ENCODE measurements around the gene THBS1. TPM values are rescaled to one million over a fixed set of nuclear protein-coding genes. Genes with fewer than 3 reads are reported as not detected.

The THBS1 gene
- total RNA-seq, 2 experiments from 2014 or later: 0.51 TPM; not detected in 1

DNA sequence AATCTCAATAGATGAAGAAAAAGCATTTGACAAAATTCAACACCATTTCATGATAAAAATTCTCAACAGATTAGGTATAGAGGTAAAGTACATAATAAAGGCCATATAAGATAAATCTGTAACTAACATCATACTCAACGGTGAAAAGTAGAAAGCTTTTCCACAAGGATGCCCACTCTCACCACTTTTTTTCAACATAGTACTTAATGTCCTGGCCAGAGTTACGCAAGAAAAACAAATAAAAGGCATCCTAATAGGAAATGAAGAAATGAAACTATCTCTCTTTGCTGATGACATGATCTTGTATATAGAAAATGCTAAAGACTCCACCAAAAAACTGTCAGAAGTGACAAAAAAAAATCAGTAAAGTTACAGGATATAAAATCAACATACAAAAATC, 33.0 kb downstream of the THBS1 start:
- BruUV-seq (replicated peaks): no TSS peak
- DNase-seq (ENCODE audit: low spot score): no peak

DNA sequence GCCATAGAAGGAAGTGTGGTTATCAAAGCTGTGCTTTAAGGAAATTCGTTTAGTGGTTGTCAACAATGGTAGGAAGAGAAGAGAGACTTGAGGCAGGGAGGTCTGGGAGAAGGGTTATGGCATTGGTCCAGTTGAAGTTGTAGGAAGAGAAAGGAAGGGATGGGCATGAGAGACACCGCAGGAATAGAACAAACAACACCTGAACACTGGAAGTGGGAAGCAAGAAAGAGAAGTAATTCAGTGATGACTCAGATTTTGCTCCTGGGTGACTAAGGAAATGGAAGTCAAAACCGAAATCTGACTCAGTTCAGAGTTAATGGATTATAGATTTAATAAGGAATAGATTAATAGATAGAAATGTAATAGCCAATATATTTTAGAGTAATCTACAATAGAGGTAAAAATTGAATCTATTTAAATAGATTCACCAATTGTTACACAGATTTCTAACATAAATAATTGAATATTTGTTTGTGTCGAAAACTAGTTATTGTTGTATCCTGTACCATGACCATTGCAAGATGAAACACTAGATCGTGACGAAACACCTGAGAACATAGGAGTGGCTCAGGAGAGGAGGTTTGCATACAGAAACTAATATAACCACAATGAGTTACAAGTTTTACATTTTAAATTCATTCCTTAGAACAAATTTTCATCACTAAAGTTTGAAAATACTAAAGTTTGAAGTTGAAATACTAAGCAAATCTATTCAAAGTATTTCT, 36.0 kb downstream of the THBS1 start:
- no TSS peak for BruUV-seq (replicated peaks)
- ChIA-PET POLR2A (interaction anchor here (0.7 kb wide), 1 partner anchor 324 kb away, joined by 3 read pairs; no protein-coding TSS in a partner anchor), CTCF (ENCODE audit: unreplicated experiment) (no interaction called here)
- H3K27ac ChIP-seq (ENCODE audit: low read depth, low read length, poor library complexity, severe bottlenecking): no peak overlapping the region
- no peak for DNase-seq (ENCODE audit: low spot score)
- no peak overlapping the region for H2AFZ ChIP-seq (ENCODE audit: low read length)
- H3K79me2 ChIP-seq (ENCODE audit: insufficient read depth, low read depth, low read length): no peaks in the 10 kb centered on the region
- no peak overlapping the region for H3K4me2 ChIP-seq (ENCODE audit: low read length)
- no peaks in the 10 kb centered on the region for H3K9me2 ChIP-seq (ENCODE audit: insufficient read depth, low read length)
- H3K4me1 ChIP-seq (ENCODE audit: insufficient read depth, low read length, poor library complexity, severe bottlenecking): no peaks in the 10 kb centered on the region
- H3K4me3 ChIP-seq (ENCODE audit: low read depth, low read length, poor library complexity, severe bottlenecking): no peak overlapping the region
- intact Hi-C loops (cut with micrococcal nuclease; ENCODE audit: unreplicated experiment): no loop called here
- H3K9me3 ChIP-seq (ENCODE audit: low read length): no peaks in the 10 kb centered on the region
- no peaks in the 10 kb centered on the region for H4K20me1 ChIP-seq (ENCODE audit: insufficient read depth, low read length)
- TF ChIP-seq, protein P1, sequence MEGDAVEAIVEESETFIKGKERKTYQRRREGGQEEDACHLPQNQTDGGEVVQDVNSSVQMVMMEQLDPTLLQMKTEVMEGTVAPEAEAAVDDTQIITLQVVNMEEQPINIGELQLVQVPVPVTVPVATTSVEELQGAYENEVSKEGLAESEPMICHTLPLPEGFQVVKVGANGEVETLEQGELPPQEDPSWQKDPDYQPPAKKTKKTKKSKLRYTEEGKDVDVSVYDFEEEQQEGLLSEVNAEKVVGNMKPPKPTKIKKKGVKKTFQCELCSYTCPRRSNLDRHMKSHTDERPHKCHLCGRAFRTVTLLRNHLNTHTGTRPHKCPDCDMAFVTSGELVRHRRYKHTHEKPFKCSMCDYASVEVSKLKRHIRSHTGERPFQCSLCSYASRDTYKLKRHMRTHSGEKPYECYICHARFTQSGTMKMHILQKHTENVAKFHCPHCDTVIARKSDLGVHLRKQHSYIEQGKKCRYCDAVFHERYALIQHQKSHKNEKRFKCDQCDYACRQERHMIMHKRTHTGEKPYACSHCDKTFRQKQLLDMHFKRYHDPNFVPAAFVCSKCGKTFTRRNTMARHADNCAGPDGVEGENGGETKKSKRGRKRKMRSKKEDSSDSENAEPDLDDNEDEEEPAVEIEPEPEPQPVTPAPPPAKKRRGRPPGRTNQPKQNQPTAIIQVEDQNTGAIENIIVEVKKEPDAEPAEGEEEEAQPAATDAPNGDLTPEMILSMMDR (conservative IDR thresholded peaks at IDR 0.05; ENCODE audit: low read length): no peak
- TF ChIP-seq EZH2phosphoT487 (IDR thresholded peaks at IDR 0.05; ENCODE audit: borderline replicate concordance, low read depth, low read length): no peak
- no peaks in the 10 kb centered on the region for H3K36me3 ChIP-seq (ENCODE audit: insufficient read depth, low read length)

More for the DNA sequence above, 33.0 kb downstream of the THBS1 start:
- Histone ChIP-seq H3K27ac (ENCODE audit: low read depth, low read length, poor library complexity, severe bottlenecking) (no peak overlapping the region), H3K36me3 (ENCODE audit: insufficient read depth, low read length) (no peaks in the 10 kb centered on the region), H4K20me1 (ENCODE audit: insufficient read depth, low read length) (no peaks in the 10 kb centered on the region), H3K4me2 (ENCODE audit: low read length) (no peak overlapping the region), H2AFZ (ENCODE audit: low read length) (no peak overlapping the region), H3K9me2 (ENCODE audit: insufficient read depth, low read length) (no peaks in the 10 kb centered on the region), H3K79me2 (ENCODE audit: insufficient read depth, low read depth, low read length) (no peaks in the 10 kb centered on the region), H3K4me1 (ENCODE audit: insufficient read depth, low read length, poor library complexity, severe bottlenecking) (no peaks in the 10 kb centered on the region), H3K9me3 (ENCODE audit: low read length) (0 out of 2 replicates have a peak, but pooled peaks cover 7% of the 10 kb centered on the region), H3K4me3 (ENCODE audit: low read depth, low read length, poor library complexity, severe bottlenecking) (no peak overlapping the region)
- intact Hi-C loops (cut with micrococcal nuclease; ENCODE audit: unreplicated experiment): no loop called here
- CTCF ChIA-PET (ENCODE audit: unreplicated experiment): no interaction called here
- POLR2A ChIA-PET: no interaction called here
- TF ChIP-seq, protein P1 (conservative IDR thresholded peaks at IDR 0.05; ENCODE audit: low read length): no peak
- TF ChIP-seq EZH2phosphoT487 (IDR thresholded peaks at IDR 0.05; ENCODE audit: borderline replicate concordance, low read depth, low read length): no peak

DNA sequence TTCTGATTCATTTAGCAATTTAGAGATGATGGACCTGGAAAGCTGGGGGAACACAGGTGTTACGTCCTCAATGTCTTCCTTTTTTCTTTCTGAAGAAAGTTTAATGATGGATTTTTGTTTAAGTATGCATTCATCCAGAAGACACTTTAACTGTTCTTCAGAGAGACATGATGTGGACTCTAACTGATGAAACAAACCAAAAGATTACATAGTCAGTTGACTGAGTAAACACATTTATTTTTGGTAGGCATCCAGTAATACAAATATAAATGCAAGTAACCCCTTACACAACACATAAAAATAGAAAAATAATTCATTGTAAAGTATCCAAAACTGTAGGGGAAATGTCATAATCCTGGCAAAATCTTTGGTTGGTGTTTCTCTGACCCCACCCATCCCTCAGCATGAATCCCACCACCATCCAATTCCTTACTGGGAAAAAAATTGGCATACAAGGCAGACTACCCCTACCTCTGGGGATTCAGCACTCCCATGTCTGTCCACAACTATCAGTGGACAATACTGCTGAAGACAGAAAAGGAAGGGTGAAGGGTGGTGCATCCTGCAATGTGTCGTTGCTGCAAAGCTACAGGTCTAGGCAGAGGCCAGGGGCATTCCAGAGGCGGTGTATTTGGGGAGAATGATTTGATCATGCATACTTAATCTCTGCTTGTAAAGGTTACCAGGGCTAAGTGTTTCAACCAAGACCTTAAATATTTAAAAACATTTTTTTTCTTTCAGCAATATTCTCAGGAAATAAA, 37.4 kb downstream of the THBS1 start:
- no TSS peak for BruUV-seq (replicated peaks)
- Histone ChIP-seq H3K27ac (ENCODE audit: low read depth, low read length, poor library complexity, severe bottlenecking) (no peak overlapping the region), H3K4me2 (ENCODE audit: low read length) (no peak overlapping the region), H4K20me1 (ENCODE audit: insufficient read depth, low read length) (no peaks in the 10 kb centered on the region), H3K4me3 (ENCODE audit: low read depth, low read length, poor library complexity, severe bottlenecking) (no peak overlapping the region), H2AFZ (ENCODE audit: low read length) (no peak overlapping the region), H3K79me2 (ENCODE audit: insufficient read depth, low read depth, low read length) (no peaks in the 10 kb centered on the region), H3K4me1 (ENCODE audit: insufficient read depth, low read length, poor library complexity, severe bottlenecking) (no peaks in the 10 kb centered on the region), H3K36me3 (ENCODE audit: insufficient read depth, low read length) (no peaks in the 10 kb centered on the region), H3K9me3 (ENCODE audit: low read length) (no peaks in the 10 kb centered on the region), H3K9me2 (ENCODE audit: insufficient read depth, low read length) (no peaks in the 10 kb centered on the region)
- no peak for TF ChIP-seq EZH2phosphoT487 (IDR thresholded peaks at IDR 0.05; ENCODE audit: borderline replicate concordance, low read depth, low read length)
- TF ChIP-seq, protein P1 (conservative IDR thresholded peaks at IDR 0.05; ENCODE audit: low read length): no peak
- intact Hi-C loops (cut with micrococcal nuclease; ENCODE audit: unreplicated experiment): no loop called here
- no peak for DNase-seq (ENCODE audit: low spot score)
- ChIA-PET CTCF (ENCODE audit: unreplicated experiment) (no interaction called here), POLR2A (no interaction called here)
